Measurements from ENCODE around the gene KCNT1.

KCNT1 gene

GRCh38 chr9:135774794-135775525 lies 73.0 kb downstream of the KCNT1 start:
- Histone ChIP-seq H3K9me3 (no peaks in the 10 kb centered on the region), H3K4me1 (no peaks in the 10 kb centered on the region), H3K27me3 (no peaks in the 10 kb centered on the region), H3K9ac (no peak overlapping the region), H3K4me2 (no peak overlapping the region), H3K36me3 (no peaks in the 10 kb centered on the region), H3K27ac (no peak overlapping the region), H3K4me3 (no peak overlapping the region), H4K20me1 (no peaks in the 10 kb centered on the region)
- no peak for TF ChIP-seq Cebpa-rat (IDR thresholded peaks at IDR 0.05)

GRCh38 chr9:135775911-135776310 lies 73.9 kb downstream of the KCNT1 start:
- H3K4me3 ChIP-seq = no peak overlapping the region
- H3K27ac ChIP-seq = no peak overlapping the region
- no peak overlapping the region for H3K9ac ChIP-seq
- H3K27me3 ChIP-seq = no peaks in the 10 kb centered on the region
- H4K20me1 ChIP-seq = no peaks in the 10 kb centered on the region
- no peaks in the 10 kb centered on the region for H3K4me1 ChIP-seq
- H3K9me3 ChIP-seq = no peaks in the 10 kb centered on the region
- H3K4me2 ChIP-seq = no peak overlapping the region
- H3K36me3 ChIP-seq = no peaks in the 10 kb centered on the region
- TF ChIP-seq Cebpa-rat (IDR thresholded peaks at IDR 0.05) = no peak

GRCh38 chr9:135776893-135777622 lies 75.1 kb downstream of the KCNT1 start:
- Histone ChIP-seq H3K4me2 (no peak overlapping the region), H3K9me3 (no peaks in the 10 kb centered on the region), H3K4me3 (no peak overlapping the region), H4K20me1 (no peaks in the 10 kb centered on the region), H3K27me3 (no peaks in the 10 kb centered on the region), H3K27ac (no peak overlapping the region), H3K9ac (no peak overlapping the region), H3K36me3 (no peaks in the 10 kb centered on the region), H3K4me1 (no peaks in the 10 kb centered on the region)
- TF ChIP-seq Cebpa-rat (IDR thresholded peaks at IDR 0.05) = no peak

GRCh38 chr9:135777623-135778177 lies 75.7 kb downstream of the KCNT1 start:
- H3K9ac ChIP-seq = no peak overlapping the region
- H3K27me3 ChIP-seq = no peaks in the 10 kb centered on the region
- no peaks in the 10 kb centered on the region for H3K4me1 ChIP-seq
- H3K4me2 ChIP-seq = no peak overlapping the region
- no peak for TF ChIP-seq Cebpa-rat (IDR thresholded peaks at IDR 0.05)
- H3K9me3 ChIP-seq = no peaks in the 10 kb centered on the region
- H3K27ac ChIP-seq = no peak overlapping the region
- H3K36me3 ChIP-seq = no peaks in the 10 kb centered on the region
- H4K20me1 ChIP-seq = no peaks in the 10 kb centered on the region
- H3K4me3 ChIP-seq = no peak overlapping the region

- no peaks in the 10 kb centered on the region for H4K20me1 ChIP-seq
- no peaks in the 10 kb centered on the region for H3K27me3 ChIP-seq
- H3K9ac ChIP-seq = no peak overlapping the region
- TF ChIP-seq Cebpa-rat (IDR thresholded peaks at IDR 0.05) = no peak
- H3K9me3 ChIP-seq = no peaks in the 10 kb centered on the region
- no peak overlapping the region for H3K4me2 ChIP-seq
- no peak overlapping the region for H3K4me3 ChIP-seq
- no peaks in the 10 kb centered on the region for H3K36me3 ChIP-seq
- no peaks in the 10 kb centered on the region for H3K4me1 ChIP-seq
- H3K27ac ChIP-seq = no peak overlapping the region
These were observed 76.4 kb downstream of the KCNT1 start for GRCh38 chr9:135778421-135778820.

- TF ChIP-seq Cebpa-rat (IDR thresholded peaks at IDR 0.05) = no peak
- Histone ChIP-seq H3K4me2 (no peak overlapping the region), H3K9me3 (no peaks in the 10 kb centered on the region), H3K36me3 (no peaks in the 10 kb centered on the region), H3K4me3 (no peak overlapping the region), H3K9ac (no peak overlapping the region), H3K27me3 (no peaks in the 10 kb centered on the region), H4K20me1 (no peaks in the 10 kb centered on the region), H3K4me1 (no peaks in the 10 kb centered on the region), H3K27ac (no peak overlapping the region)
These were observed 77.6 kb downstream of the KCNT1 start for GRCh38 chr9:135779571-135779970.

GRCh38 chr9:135780086-135780485 lies 78.1 kb downstream of the KCNT1 start:
- H3K36me3 ChIP-seq = no peaks in the 10 kb centered on the region
- H3K9me3 ChIP-seq = no peaks in the 10 kb centered on the region
- H3K9ac ChIP-seq = no peak overlapping the region

GRCh38 chr9:135780626-135781025 lies 78.6 kb downstream of the KCNT1 start:
- Histone ChIP-seq H3K4me2 (no peak overlapping the region), H3K36me3 (no peaks in the 10 kb centered on the region), H3K27ac (no peak overlapping the region), H3K9me3 (no peaks in the 10 kb centered on the region), H4K20me1 (no peaks in the 10 kb centered on the region), H3K27me3 (no peaks in the 10 kb centered on the region), H3K4me3 (no peak overlapping the region), H3K4me1 (no peaks in the 10 kb centered on the region), H3K9ac (no peak overlapping the region)
- TF ChIP-seq Cebpa-rat (IDR thresholded peaks at IDR 0.05) = no peak

More at GRCh38 chr9:135780086-135780485, 78.1 kb downstream of the KCNT1 start:
- H3K4me3 ChIP-seq = no peak overlapping the region
- H4K20me1 ChIP-seq = no peaks in the 10 kb centered on the region
- no peak overlapping the region for H3K4me2 ChIP-seq
- no peak for TF ChIP-seq Cebpa-rat (IDR thresholded peaks at IDR 0.05)
- no peak overlapping the region for H3K27ac ChIP-seq
- no peaks in the 10 kb centered on the region for H3K27me3 ChIP-seq
- H3K4me1 ChIP-seq = no peaks in the 10 kb centered on the region

- H3K27ac ChIP-seq = no peak overlapping the region
- no peaks in the 10 kb centered on the region for H3K4me1 ChIP-seq
- no peaks in the 10 kb centered on the region for H3K36me3 ChIP-seq
- no peaks in the 10 kb centered on the region for H3K27me3 ChIP-seq
- H3K9me3 ChIP-seq = no peaks in the 10 kb centered on the region
- no peaks in the 10 kb centered on the region for H4K20me1 ChIP-seq
- no peak for TF ChIP-seq Cebpa-rat (IDR thresholded peaks at IDR 0.05)
- H3K9ac ChIP-seq = no peak overlapping the region
- H3K4me2 ChIP-seq = no peak overlapping the region
- H3K4me3 ChIP-seq = no peak overlapping the region
These were observed 81.0 kb downstream of the KCNT1 start for GRCh38 chr9:135782946-135783345.

- no peaks in the 10 kb centered on the region for H3K27me3 ChIP-seq
- no peak for TF ChIP-seq Cebpa-rat (IDR thresholded peaks at IDR 0.05)
- no peak overlapping the region for H3K27ac ChIP-seq
- no peak overlapping the region for H3K4me2 ChIP-seq
- H3K4me1 ChIP-seq = peaks cover 6% of the 10 kb centered on the region
- H4K20me1 ChIP-seq = no peaks in the 10 kb centered on the region
- no peaks in the 10 kb centered on the region for H3K36me3 ChIP-seq
- H3K4me3 ChIP-seq = no peak overlapping the region
- H3K9ac ChIP-seq = no peak overlapping the region
- H3K9me3 ChIP-seq = no peaks in the 10 kb centered on the region
These were observed 81.7 kb downstream of the KCNT1 start for GRCh38 chr9:135783540-135784245.

Measured in BLaER1 (cell line).